Left ventricle myocardium superior (tissue), 1 donor: Measurements from ENCODE around the gene STIP1. TPM values are rescaled to one million over a fixed set of nuclear protein-coding genes. Genes with fewer than 3 reads are reported as not detected.

ENCODE experiments used
- ATAC-seq: fragments of 200-7000 bp; cut with Tn5 transposase; one replicate; pipeline ENCODE4 v1.9.1; 2020; ENCODE audit warnings: mild to moderate bottlenecking, moderate library complexity
- DNase-seq: peaks from one replicate; pipeline ENCODE4 v3.0.0-alpha.2; 2020
- intact Hi-C: fragments of 100-400 bp; cut with micrococcal nuclease; formaldehyde crosslinking; loops from one replicate; pipeline ENCODE4 v1.11.0; 2022
- total RNA-seq: library from RNA; stranded (reverse); fragmentation: NEBNext Ultra II Directional; extraction: Animal tissue kit (Norgen Biotek cat#: 25700); gene quantifications from one replicate; pipeline ENCODE4 v1.2.1, GENCODE V29; 2021
- donor health status: DM: no; HTN: yes; CAD: no; lungs with severe emphysema.

Gene STIP1
- total RNA-seq, 1 donor from 2014 or later = 127 TPM

GRCh38 chr11:64185175-64185692, 737 bp upstream of the STIP1 start:
- DNase-seq (peak; percentile 92), ATAC-seq (peak; percentile 57)
- intact Hi-C loops = no loop called here

- ATAC-seq (no peak), DNase-seq (no peak)
- intact Hi-C loops = no loop called here
Observed at GRCh38 chr11:64186492-64187165, 658 bp downstream of the STIP1 start.

GRCh38 chr11:64192434-64192833, 6.5 kb downstream of the STIP1 start:
- DNase-seq (no peak), ATAC-seq (no peak)
- intact Hi-C loops = no loop called here

- no peak for ATAC-seq
- no peak for DNase-seq
- intact Hi-C loops = no loop called here
Observed at GRCh38 chr11:64196626-64197025, 10.7 kb downstream of the STIP1 start.

GRCh38 chr11:64198511-64198910, 12.5 kb downstream of the STIP1 start:
- intact Hi-C loops = no loop called here
- no peak for ATAC-seq
- no peak for DNase-seq

GRCh38 chr11:64201543-64201942, 15.6 kb downstream of the STIP1 start:
- ATAC-seq = no peak
- no peak for DNase-seq
- intact Hi-C loops = no loop called here

- no peak for DNase-seq
- no peak for ATAC-seq
- intact Hi-C loops = no loop called here
Observed at GRCh38 chr11:64202992-64203391, 17.0 kb downstream of the STIP1 start.

- intact Hi-C loops = no loop called here
Observed at GRCh38 chr11:64203421-64204079, 17.6 kb downstream of the STIP1 start.

GRCh38 chr11:64204080-64204440, 18.1 kb downstream of the STIP1 start:
- ATAC-seq (no peak), DNase-seq (no peak)
- intact Hi-C loops = no loop called here

More at GRCh38 chr11:64203421-64204079, 17.6 kb downstream of the STIP1 start:
- no peak for DNase-seq
- ATAC-seq = no peak

- intact Hi-C loops = no loop called here
- DNase-seq = peak; percentile 88
- peak; percentile 64 for ATAC-seq
Observed at GRCh38 chr11:64204464-64204989, 18.6 kb downstream of the STIP1 start.

GRCh38 chr11:64206457-64207255, 20.7 kb downstream of the STIP1 start, which contains the start of gene FERMT3:
FERMT3 (plus strand) TSS chr11:64206721; CDS start chr11:64207365, 644 bp downstream.
- DNase-seq (peak; percentile 78), ATAC-seq (peak; percentile 43)
- intact Hi-C loops = no loop called here

- ATAC-seq = peak; percentile 72
- intact Hi-C loops = no loop called here
- DNase-seq = peak; percentile 78
Observed at GRCh38 chr11:64207256-64208085, 21.5 kb downstream of the STIP1 start.

- intact Hi-C loops = no loop called here
- no peak for DNase-seq
- ATAC-seq = peak; percentile 3
Observed at GRCh38 chr11:64208086-64208795, 22.3 kb downstream of the STIP1 start.

GRCh38 chr11:64208796-64209562, 23.0 kb downstream of the STIP1 start:
- DNase-seq (no peak), ATAC-seq (no peak)
- intact Hi-C loops = no loop called here

GRCh38 chr11:64209563-64209843, 23.5 kb downstream of the STIP1 start:
- ATAC-seq (no peak), DNase-seq (no peak)
- intact Hi-C loops = no loop called here

- DNase-seq (no peak), ATAC-seq (no peak)
- intact Hi-C loops = no loop called here
Observed at GRCh38 chr11:64210301-64211020, 24.5 kb downstream of the STIP1 start.
